ENCODE results near the gene ATXN7L3.
"Not testable (repeated sequence)": the region's sequence is repeated elsewhere in the genome, so short reads cannot be mapped to it uniquely, and the experiment has no call there.

Gene ATXN7L3

GRCh38 chr17:44199553-44200477 lies at the start of gene ATXN7L3:
Gene ATXN7L3 (minus strand): TSS chr17:44199884. CDS start chr17:44198070, 1,814 bp downstream.
- in situ Hi-C loops (cut with MboI; ENCODE audit: low sequenced_read_pairs), result loop anchor here (25.0 kb wide), 1 partner anchor 312 kb away; the partner anchor contains the start of gene GPATCH8

- in situ Hi-C loops (cut with MboI; ENCODE audit: low sequenced_read_pairs), result no loop called here
Measured at GRCh38 chr17:44247876-44248736, 48.4 kb upstream of the ATXN7L3 start.

GRCh38 chr17:44247440-44247841 lies 47.8 kb upstream of the ATXN7L3 start:
- in situ Hi-C loops (cut with MboI; ENCODE audit: low sequenced_read_pairs), result no loop called here

GRCh38 chr17:44241106-44241624 lies 41.5 kb upstream of the ATXN7L3 start:
- in situ Hi-C loops (cut with MboI; ENCODE audit: low sequenced_read_pairs), result no loop called here

- in situ Hi-C loops (cut with MboI; ENCODE audit: low sequenced_read_pairs), result not testable (repeated sequence)
Measured at GRCh38 chr17:44237886-44238285, 38.2 kb upstream of the ATXN7L3 start.

GRCh38 chr17:44236444-44236991 lies 36.8 kb upstream of the ATXN7L3 start:
- in situ Hi-C loops (cut with MboI; ENCODE audit: low sequenced_read_pairs), result no loop called here

- in situ Hi-C loops (cut with MboI; ENCODE audit: low sequenced_read_pairs), result no loop called here
Measured at GRCh38 chr17:44235583-44235936, 35.9 kb upstream of the ATXN7L3 start.

- in situ Hi-C loops (cut with MboI; ENCODE audit: low sequenced_read_pairs), result no loop called here
Measured at GRCh38 chr17:44233582-44233981, 33.9 kb upstream of the ATXN7L3 start.

- in situ Hi-C loops (cut with MboI; ENCODE audit: low sequenced_read_pairs), result no loop called here
Measured at GRCh38 chr17:44232061-44232460, 32.4 kb upstream of the ATXN7L3 start.

GRCh38 chr17:44230140-44230539 lies 30.5 kb upstream of the ATXN7L3 start:
- in situ Hi-C loops (cut with MboI; ENCODE audit: low sequenced_read_pairs), result no loop called here

- in situ Hi-C loops (cut with MboI; ENCODE audit: low sequenced_read_pairs), result loop anchor here (10.0 kb wide), 1 partner anchor 96 kb away; the partner anchor contains the start of gene SLC25A39
Measured at GRCh38 chr17:44229090-44229489, 29.4 kb upstream of the ATXN7L3 start.

GRCh38 chr17:44223541-44224071 lies 23.9 kb upstream of the ATXN7L3 start:
- in situ Hi-C loops (cut with MboI; ENCODE audit: low sequenced_read_pairs), result loop anchor here (10.0 to 25.0 kb wide), 2 partner anchors 101 to 289 kb away; partner anchors contain the start of genes GPATCH8 and SLC25A39

- in situ Hi-C loops (cut with MboI; ENCODE audit: low sequenced_read_pairs), result loop anchor here (10.0 to 25.0 kb wide), 2 partner anchors 103 to 290 kb away; partner anchors contain the start of genes GPATCH8 and SLC25A39
Measured at GRCh38 chr17:44222112-44222869, 22.6 kb upstream of the ATXN7L3 start.

- in situ Hi-C loops (cut with MboI; ENCODE audit: low sequenced_read_pairs), result loop anchor here (10.0 to 25.0 kb wide), 2 partner anchors 103 to 291 kb away; partner anchors contain the start of genes GPATCH8 and SLC25A39
Measured at GRCh38 chr17:44221862-44222111, 22.1 kb upstream of the ATXN7L3 start.

GRCh38 chr17:44221084-44221861 lies 21.6 kb upstream of the ATXN7L3 start:
- in situ Hi-C loops (cut with MboI; ENCODE audit: low sequenced_read_pairs), result loop anchor here (10.0 to 25.0 kb wide), 2 partner anchors 104 to 291 kb away; partner anchors contain the start of genes GPATCH8 and SLC25A39

- in situ Hi-C loops (cut with MboI; ENCODE audit: low sequenced_read_pairs), result loop anchor here (10.0 to 25.0 kb wide), 2 partner anchors 104 to 292 kb away; partner anchors contain the start of genes GPATCH8 and SLC25A39
Measured at GRCh38 chr17:44220213-44221083, 20.8 kb upstream of the ATXN7L3 start.

- in situ Hi-C loops (cut with MboI; ENCODE audit: low sequenced_read_pairs), result loop anchor here (10.0 to 25.0 kb wide), 2 partner anchors 105 to 293 kb away; partner anchors contain the start of genes GPATCH8 and SLC25A39
Measured at GRCh38 chr17:44219616-44220212, 20.0 kb upstream of the ATXN7L3 start, which contains the start of gene UBTF. Gene UBTF (minus strand): TSS chr17:44219675. CDS start chr17:44218229, 1,446 bp downstream.
